GM12878 (cell line): ENCODE results near the gene CCDC85B. TPM values are rescaled to one million over a fixed set of nuclear protein-coding genes. Genes with fewer than 3 reads are reported as not detected.

Experiments
- ATAC-seq: fragments of 200-7000 bp; cut with Tn5 transposase; 3 replicates; pipeline ENCODE4 v1.9.1; 2020; ENCODE audit warnings: mild to moderate bottlenecking, moderate library complexity
- BruUV-seq: library from RNA; stranded (reverse); fragments of 400-500 nt; replicated peaks from 2 replicates; lab custom pipeline; 2021; lab: Mats Ljungman, UMichigan
- CTCF ChIA-PET: fragments of 300-600 bp; sonication (Branson Sonifier 250); formaldehyde crosslinking; extraction: SDS; loops from one replicate; lab custom pipeline; 2021; ENCODE audit warnings: inconsistent platforms; lab: Yijun Ruan, JAX
- POLR2A ChIA-PET: fragments of 350-600 bp; formaldehyde crosslinking; extraction: SDS; loops from one replicate; lab custom pipeline; 2021; ENCODE audit warnings: inconsistent platforms; lab: Charles Lee
- RAD21 ChIA-PET: fragments of 300-600 bp; sonication (Branson Sonifier 250); formaldehyde crosslinking; loops from one replicate; lab custom pipeline; 2023; ENCODE audit warnings: antibody characterized with exemption; ENCODE audit not compliant: unreplicated experiment; lab: Charles Lee
- SMC1A ChIA-PET: fragments of 300-600 bp; sonication (Branson Sonifier 250); formaldehyde crosslinking; loops from one replicate; lab custom pipeline; 2023; ENCODE audit not compliant: unreplicated experiment, uncharacterized antibody; lab: Charles Lee
- DNase-seq: peaks from one replicate; pipeline ENCODE4 v3.0.0-alpha.2; 2011; ENCODE audit warnings: low read depth, low spot score
- FAIRE-seq: peaks from 3 replicates; lab custom pipeline; 2011; peaks lifted over from hg19 to GRCh38; lab: Jason Lieb, UNC
- H2AFZ ChIP-seq: 2 replicates; pipeline ENCODE4 v1.6.0; 2011; ENCODE audit warnings: low read depth, low read length, control low read depth; ENCODE audit not compliant: control insufficient read depth
- H3K27ac ChIP-seq: 2 replicates; pipeline ENCODE4 v1.5.1; 2011; ENCODE audit warnings: control low read depth; ENCODE audit not compliant: control insufficient read depth, insufficient read depth
- H3K27me3 ChIP-seq, 2 experiments: replicated peaks in 1 of 2; 2 replicates each; pipeline versions ENCODE4 v1.6.0 to v1.6.1; 2011; ENCODE audit warnings: low read length in 1 of 2; ENCODE audit not compliant: control insufficient read depth in 2 of 2, insufficient read depth in 2 of 2
- H3K36me3 ChIP-seq, 2 experiments: 2 replicates each; pipeline ENCODE4 v1.5.1; 2011; ENCODE audit warnings: low read length in 1 of 2; ENCODE audit not compliant: control insufficient read depth in 2 of 2, insufficient read depth in 2 of 2
- H3K4me1 ChIP-seq: 2 replicates; pipeline ENCODE4 v1.6.1; 2011; ENCODE audit warnings: mild to moderate bottlenecking, low read length, moderate library complexity, mixed read lengths; ENCODE audit not compliant: control insufficient read depth, insufficient read depth
- H3K4me2 ChIP-seq: 2 replicates; pipeline ENCODE4 v1.6.0; 2011; ENCODE audit warnings: control low read depth; ENCODE audit not compliant: control insufficient read depth, insufficient read depth
- H3K4me3 ChIP-seq: fragments of 200-600 bp; sonication (generic); 2 replicates; pipeline ENCODE4 v1.5.1; 2016
- H3K79me2 ChIP-seq: 2 replicates; pipeline ENCODE4 v1.6.0; 2011; ENCODE audit warnings: low read length; ENCODE audit not compliant: control insufficient read depth, insufficient read depth
- H3K9ac ChIP-seq: 2 replicates; pipeline ENCODE4 v1.8.0; 2011; ENCODE audit warnings: low read length, control low read depth, mixed read lengths; ENCODE audit not compliant: control insufficient read depth, insufficient read depth
- H3K9me3 ChIP-seq: replicated peaks from 3 replicates; pipeline ENCODE4 v1.5.1; 2011; ENCODE audit warnings: mild to moderate bottlenecking, low read length; ENCODE audit not compliant: control insufficient read depth, insufficient read depth
- H4K20me1 ChIP-seq: 2 replicates; pipeline ENCODE4 v1.6.0; 2011; ENCODE audit not compliant: control insufficient read depth, insufficient read depth
- BRCA1 ChIP-seq: IDR thresholded peaks from 2 replicates; pipeline ENCODE4 v1.6.1; 2011; ENCODE audit warnings: low read depth, low read length, improper control_type of control experiment
- EP300 ChIP-seq, 2 experiments: fragments of 150-350 bp in 1 of 2; IDR thresholded peaks; 2 replicates each; pipeline ENCODE4 v1.6.1; 2011 to 2012; ENCODE audit warnings: low read depth in 2 of 2, low read length in 2 of 2, borderline replicate concordance in 1 of 2, improper control_type of control experiment in 1 of 2, inconsistent platforms in 1 of 2; ENCODE audit not compliant: control insufficient read depth in 1 of 2
- FOS ChIP-seq: IDR thresholded peaks from 3 replicates; pipeline ENCODE4 v1.6.1; 2011; ENCODE audit warnings: borderline replicate concordance; ENCODE audit not compliant: insufficient read length; ENCODE audit errors: extremely low read depth
- POLR2AphosphoS5 ChIP-seq: IDR thresholded peaks from 2 replicates; pipeline ENCODE4 v1.6.1; 2011; ENCODE audit warnings: mild to moderate bottlenecking, low read length, inconsistent platforms
- RAD51 ChIP-seq: fragments of 450-650 bp; IDR thresholded peaks from 2 replicates; pipeline ENCODE4 v1.6.1; 2016; ENCODE audit warnings: moderate library complexity, mild to moderate bottlenecking, inconsistent platforms
- REST ChIP-seq: IDR thresholded peaks from 2 replicates; pipeline ENCODE4 v1.6.1; 2012; ENCODE audit warnings: mild to moderate bottlenecking, low read depth, low read length
- ZNF274 ChIP-seq: IDR thresholded peaks from one replicate; pipeline ENCODE4 v1.8.0; 2011; ENCODE audit not compliant: insufficient read length, insufficient read depth
- WGBS: methylation state at CpG from one replicate; pipeline ENCODE4 v1.1.6; 2016; ENCODE audit warnings: low lambda C conversion rate; ENCODE audit not compliant: insufficient replicate concordance, insufficient coverage; ENCODE audit errors: missing lambda C conversion rate; 5-methylcytosine and 5-hydroxymethylcytosine counted together
- in situ Hi-C: fragments of 300-500 bp; cut with MboI; formaldehyde crosslinking; loops from 9 replicates; pipeline ENCODE4 v1.14.3; 2018; ENCODE audit warnings: mixed read lengths
- intact Hi-C: fragments of 100-400 bp; cut with micrococcal nuclease; formaldehyde crosslinking; loops from one replicate; pipeline ENCODE4 v1.14.2; 2022; ENCODE audit not compliant: unreplicated experiment
- polyA plus RNA-seq, 11 experiments: library from polyadenylated mRNA; depleted of rRNA in 4 of 11; unstranded in 6 of 11; stranded (reverse) in 5 of 11; fragments of >200 nt; fragmentation: Nextera tagmentation in 4 of 11; fragmentation: Illumina TruSeq in 1 of 11; extraction: Ambion mirVana in 4 of 11; extraction: Trizol in 1 of 11; gene quantifications; 1 replicate in 1 of 11; 2 replicates in 10 of 11; pipeline versions ENCODE4 v1.2.1 to v1.2.3, GENCODE V29; 2011 to 2016; ENCODE audit warnings: inconsistent platforms in 2 of 11, missing spikeins in 2 of 11, low read depth in 1 of 11
- total RNA-seq, 4 experiments: library from RNA; depleted of rRNA in 3 of 4; stranded (reverse); fragments of >200 nt in 3 of 4; fragmentation: Illumina TruSeq in 1 of 4; extraction: Trizol in 1 of 4; gene quantifications; 2 replicates each; pipeline versions ENCODE4 v1.2.1 to v1.2.3, GENCODE V29; 2013 to 2021
- TF ChIP-seq, protein P1 (sequence below): fragments of 450-650 bp; IDR thresholded peaks from 2 replicates; pipeline ENCODE4 v1.6.1; 2017; ENCODE audit warnings: borderline replicate concordance
- TF ChIP-seq, protein P2 (sequence below): IDR thresholded peaks from 2 replicates; pipeline ENCODE4 v1.6.1; 2011; ENCODE audit warnings: borderline replicate concordance, low read depth, mild to moderate bottlenecking, moderate library complexity, mixed read lengths, low read length; ENCODE audit not compliant: insufficient read depth; ENCODE audit errors: extremely low read length
- TF ChIP-seq, protein P3 (sequence below): IDR thresholded peaks from 2 replicates; pipeline ENCODE4 v1.6.1; 2012; ENCODE audit warnings: low read depth, low read length, improper control_type of control experiment

Gene CCDC85B
- total and polyA plus RNA-seq, 10 of the 15 experiments (the other 5 are each of a cell fraction or from before 2014, with no cell fraction given), result 0.32 to 114 (median 49.5) TPM

GRCh38 chr11:65887723-65888162, 2.7 kb upstream of the CCDC85B start (continued):
- TF ChIP-seq, protein P1, sequence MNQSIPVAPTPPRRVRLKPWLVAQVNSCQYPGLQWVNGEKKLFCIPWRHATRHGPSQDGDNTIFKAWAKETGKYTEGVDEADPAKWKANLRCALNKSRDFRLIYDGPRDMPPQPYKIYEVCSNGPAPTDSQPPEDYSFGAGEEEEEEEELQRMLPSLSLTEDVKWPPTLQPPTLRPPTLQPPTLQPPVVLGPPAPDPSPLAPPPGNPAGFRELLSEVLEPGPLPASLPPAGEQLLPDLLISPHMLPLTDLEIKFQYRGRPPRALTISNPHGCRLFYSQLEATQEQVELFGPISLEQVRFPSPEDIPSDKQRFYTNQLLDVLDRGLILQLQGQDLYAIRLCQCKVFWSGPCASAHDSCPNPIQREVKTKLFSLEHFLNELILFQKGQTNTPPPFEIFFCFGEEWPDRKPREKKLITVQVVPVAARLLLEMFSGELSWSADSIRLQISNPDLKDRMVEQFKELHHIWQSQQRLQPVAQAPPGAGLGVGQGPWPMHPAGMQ, result no peak
- no peak for TF ChIP-seq REST

DNA sequence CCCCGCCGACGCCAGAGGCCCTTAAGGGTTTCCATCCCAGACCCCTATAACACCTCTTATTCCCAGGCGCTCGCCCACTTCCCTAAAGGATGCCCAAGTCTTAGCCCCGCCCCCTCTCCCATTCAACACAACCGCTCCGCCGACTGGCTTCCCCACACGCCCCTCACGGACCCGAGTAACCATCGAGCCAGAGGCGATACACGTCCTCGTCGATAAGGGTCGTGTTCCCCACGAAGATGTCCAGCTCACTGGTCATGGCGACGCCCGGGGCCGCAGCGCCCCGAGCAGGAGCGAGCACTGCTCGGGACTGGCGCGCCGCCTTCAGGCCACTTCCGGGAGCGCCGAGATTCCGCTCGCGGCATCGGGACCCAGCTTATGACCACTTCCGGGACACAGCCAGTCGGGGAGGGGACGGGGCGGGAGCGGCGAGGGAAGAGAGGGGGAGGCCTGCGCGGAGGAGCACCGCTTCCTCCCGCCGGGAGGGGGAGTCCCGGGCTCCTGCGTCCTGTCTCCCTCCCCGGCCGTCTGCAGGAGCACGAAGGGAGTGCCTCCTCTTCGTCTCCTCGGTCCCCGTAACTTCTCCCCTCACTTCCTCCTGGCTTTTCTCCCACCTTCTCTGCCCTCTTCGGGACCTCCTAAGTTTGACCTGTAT, 2.2 kb upstream of the CCDC85B start, which contains the start of gene FIBP:
Gene FIBP (minus strand): TSS at position 309 of the 652 bp plus-strand sequence. CDS start 53 bp downstream, at position 256.
- no TSS peak for BruUV-seq
- peaks cover 29% of the 10 kb centered on the region for H3K4me1 ChIP-seq
- peak; percentile 13 for FAIRE-seq
- peak within 1 kb of the TSS; percentile 97 for H2AFZ ChIP-seq
- ChIA-PET POLR2A (interaction anchor here (0.5 to 7.4 kb wide), 35 partner anchors 9 to 1141 kb away, joined by 3 to 155 read pairs (median 5); partner anchors contain the start of genes BANF1, C11orf68, CFL1 and EIF1AD), SMC1A (interaction anchor here (0.6 to 6.7 kb wide), 12 partner anchors 12 to 273 kb away, joined by 3 to 52 read pairs (median 8); partner anchors contain the start of genes CFL1, FOSL1, KAT5 and MUS81), RAD21 (interaction anchor here (0.6 to 8.0 kb wide), 22 partner anchors 10 to 247 kb away, joined by 3 to 76 read pairs (median 4); partner anchors contain the start of genes BANF1, CFL1, EIF1AD and KAT5), CTCF (interaction anchor here (0.6 to 11.0 kb wide), 24 partner anchors 11 to 274 kb away, joined by 3 to 167 read pairs (median 6); partner anchors contain the start of genes CFL1, FOSL1, MUS81 and SART1)
- intact Hi-C loops (loop anchor here (1.0 to 2.0 kb wide), 3 partner anchors 29 to 101 kb away; partner anchors contain the start of genes CFL1 and SART1), in situ Hi-C loops (no loop called here)
- DNase-seq, result peak; percentile 83
- H3K27me3 ChIP-seq, result no peaks in the 10 kb centered on the region
- H3K4me3 ChIP-seq, result peak within 1 kb of the TSS; percentile 90
- no peaks in the 10 kb centered on the region for H4K20me1 ChIP-seq
- under 1% methylated on average over 46 of the region's 57 CpGs for WGBS
- peak within 1 kb of the TSS; percentile 73 for H3K9ac ChIP-seq
- no peaks in the 10 kb centered on the region for H3K9me3 ChIP-seq
- H3K36me3 ChIP-seq, result peaks cover 12 to 21% of the 10 kb centered on the region in 2 experiments
- H3K27ac ChIP-seq, result peak within 1 kb of the TSS; percentile 84
- peaks cover 48% of the 10 kb centered on the region for H3K79me2 ChIP-seq
- H3K4me2 ChIP-seq, result peak within 1 kb of the TSS; percentile 88
- peak; percentile 69 for ATAC-seq
- TF ChIP-seq RAD51, result no peak
- peak; percentile 84 for TF ChIP-seq POLR2AphosphoS5
- peak in 1 of 2 experiments; percentile 46; a peak in 1 of 4 replicates for TF ChIP-seq EP300 (IDR thresholded peaks at IDR 0.05; ENCODE audit: borderline replicate concordance in 1 of 2, control insufficient read depth in 1 of 2, low read depth in 2 of 2, low read length in 2 of 2)
- no peak for TF ChIP-seq BRCA1
- TF ChIP-seq, protein P2, sequence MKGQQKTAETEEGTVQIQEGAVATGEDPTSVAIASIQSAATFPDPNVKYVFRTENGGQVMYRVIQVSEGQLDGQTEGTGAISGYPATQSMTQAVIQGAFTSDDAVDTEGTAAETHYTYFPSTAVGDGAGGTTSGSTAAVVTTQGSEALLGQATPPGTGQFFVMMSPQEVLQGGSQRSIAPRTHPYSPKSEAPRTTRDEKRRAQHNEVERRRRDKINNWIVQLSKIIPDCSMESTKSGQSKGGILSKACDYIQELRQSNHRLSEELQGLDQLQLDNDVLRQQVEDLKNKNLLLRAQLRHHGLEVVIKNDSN, result no peak
- TF ChIP-seq ZNF274, result no peak
- no peak for TF ChIP-seq FOS
- TF ChIP-seq, protein P3, sequence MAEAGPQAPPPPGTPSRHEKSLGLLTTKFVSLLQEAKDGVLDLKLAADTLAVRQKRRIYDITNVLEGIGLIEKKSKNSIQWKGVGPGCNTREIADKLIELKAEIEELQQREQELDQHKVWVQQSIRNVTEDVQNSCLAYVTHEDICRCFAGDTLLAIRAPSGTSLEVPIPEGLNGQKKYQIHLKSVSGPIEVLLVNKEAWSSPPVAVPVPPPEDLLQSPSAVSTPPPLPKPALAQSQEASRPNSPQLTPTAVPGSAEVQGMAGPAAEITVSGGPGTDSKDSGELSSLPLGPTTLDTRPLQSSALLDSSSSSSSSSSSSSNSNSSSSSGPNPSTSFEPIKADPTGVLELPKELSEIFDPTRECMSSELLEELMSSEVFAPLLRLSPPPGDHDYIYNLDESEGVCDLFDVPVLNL, result no peak
